ENCODE data around the gene SSBP4. TPM values are rescaled to one million over a fixed set of nuclear protein-coding genes. Genes with fewer than 3 reads are reported as not detected.
A peak's percentile ranks its signal among the peaks of the same experiment; 100 is the strongest.

SSBP4 gene
- total RNA-seq, 1 experiment from 2014 or later, result 46.2 TPM

DNA sequence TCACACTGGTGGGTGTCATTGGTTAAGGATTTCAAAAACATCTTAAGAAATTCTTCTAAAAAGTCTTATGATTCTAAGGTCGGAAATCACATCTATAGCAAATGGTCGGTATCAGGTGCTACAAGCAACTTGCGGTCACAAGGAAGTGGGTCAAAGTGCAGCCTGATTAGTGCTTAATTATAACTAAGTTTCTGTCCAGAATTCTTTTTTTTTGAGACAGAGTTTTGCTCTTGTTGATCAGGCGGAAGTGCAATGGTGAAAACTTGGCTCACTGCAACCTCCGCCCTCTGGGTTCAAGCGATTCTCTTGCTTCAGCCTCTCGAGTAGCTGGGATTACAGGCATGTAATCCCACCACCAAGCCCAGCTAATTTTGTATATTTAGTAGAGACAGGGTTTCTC, 34.4 kb upstream of the SSBP4 start:
- no peaks in the 10 kb centered on the region for H3K9me3 Mint-ChIP-seq (ENCODE audit: unreplicated experiment)
- no peaks in the 10 kb centered on the region for H3K9me3 ChIP-seq
- no peak for DNase-seq
- H3K4me3 Mint-ChIP-seq (ENCODE audit: unreplicated experiment), result no peak overlapping the region
- ChIA-PET CTCF (no interaction called here), POLR2A (no interaction called here)
- H3K4me1 Mint-ChIP-seq (ENCODE audit: low read depth, unreplicated experiment), result peaks cover 12% of the 10 kb centered on the region
- peaks cover 48% of the 10 kb centered on the region for H3K36me3 Mint-ChIP-seq (ENCODE audit: insufficient read depth, unreplicated experiment)
- intact Hi-C loops (cut with micrococcal nuclease; ENCODE audit: unreplicated experiment), result no loop called here
- H3K36me3 ChIP-seq (ENCODE audit: control insufficient read depth, insufficient read depth, low read length), result peaks cover 11% of the 10 kb centered on the region
- peaks cover 57% of the 10 kb centered on the region for H3K4me1 ChIP-seq
- TF ChIP-seq, protein P1, sequence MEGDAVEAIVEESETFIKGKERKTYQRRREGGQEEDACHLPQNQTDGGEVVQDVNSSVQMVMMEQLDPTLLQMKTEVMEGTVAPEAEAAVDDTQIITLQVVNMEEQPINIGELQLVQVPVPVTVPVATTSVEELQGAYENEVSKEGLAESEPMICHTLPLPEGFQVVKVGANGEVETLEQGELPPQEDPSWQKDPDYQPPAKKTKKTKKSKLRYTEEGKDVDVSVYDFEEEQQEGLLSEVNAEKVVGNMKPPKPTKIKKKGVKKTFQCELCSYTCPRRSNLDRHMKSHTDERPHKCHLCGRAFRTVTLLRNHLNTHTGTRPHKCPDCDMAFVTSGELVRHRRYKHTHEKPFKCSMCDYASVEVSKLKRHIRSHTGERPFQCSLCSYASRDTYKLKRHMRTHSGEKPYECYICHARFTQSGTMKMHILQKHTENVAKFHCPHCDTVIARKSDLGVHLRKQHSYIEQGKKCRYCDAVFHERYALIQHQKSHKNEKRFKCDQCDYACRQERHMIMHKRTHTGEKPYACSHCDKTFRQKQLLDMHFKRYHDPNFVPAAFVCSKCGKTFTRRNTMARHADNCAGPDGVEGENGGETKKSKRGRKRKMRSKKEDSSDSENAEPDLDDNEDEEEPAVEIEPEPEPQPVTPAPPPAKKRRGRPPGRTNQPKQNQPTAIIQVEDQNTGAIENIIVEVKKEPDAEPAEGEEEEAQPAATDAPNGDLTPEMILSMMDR (IDR thresholded peaks at IDR 0.05; ENCODE audit: insufficient read depth in 1 of 2, low read depth in 1 of 2, low read length in 1 of 2, severe bottlenecking in 1 of 2, unreplicated experiment in 1 of 2), result no peak
- no peaks in the 10 kb centered on the region for H3K27me3 ChIP-seq (replicated peaks; ENCODE audit: control insufficient read depth, insufficient read depth, low read length)
- no TSS peak for BruUV-seq (replicated peaks)
- H3K4me3 ChIP-seq (ENCODE audit: low read depth, low read length), result no peak overlapping the region
- H3K27ac Mint-ChIP-seq (ENCODE audit: unreplicated experiment), result peak overlapping the region; percentile 55
- H3K27me3 Mint-ChIP-seq (ENCODE audit: insufficient read depth, unreplicated experiment), result no peaks in the 10 kb centered on the region

DNA sequence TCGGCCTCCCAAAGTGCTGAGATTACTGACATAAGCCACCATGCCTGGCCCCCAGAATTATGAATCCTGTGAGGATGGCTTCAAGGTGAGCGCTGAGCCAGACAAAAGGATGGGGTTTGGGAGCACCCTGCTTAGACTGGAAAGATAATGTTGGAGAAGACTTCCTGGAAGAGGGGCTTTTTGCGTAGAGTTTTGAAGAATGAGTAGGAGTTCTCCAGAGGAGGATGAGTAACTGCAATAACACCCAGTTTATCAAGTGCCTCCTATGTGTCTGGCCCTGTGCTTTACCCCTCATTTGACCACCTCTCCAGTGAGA, 33.9 kb upstream of the SSBP4 start:
- no peaks in the 10 kb centered on the region for H3K27me3 ChIP-seq (replicated peaks; ENCODE audit: control insufficient read depth, insufficient read depth, low read length)
- intact Hi-C loops (cut with micrococcal nuclease; ENCODE audit: unreplicated experiment), result no loop called here
- no peaks in the 10 kb centered on the region for H3K9me3 ChIP-seq
- H3K4me3 ChIP-seq (ENCODE audit: low read depth, low read length), result no peak overlapping the region
- TSS peak; percentile 98 for BruUV-seq (replicated peaks)
- peak overlapping the region; percentile 92 for H3K27ac Mint-ChIP-seq (ENCODE audit: unreplicated experiment)
- H3K4me1 Mint-ChIP-seq (ENCODE audit: low read depth, unreplicated experiment), result peaks cover 10% of the 10 kb centered on the region
- no peaks in the 10 kb centered on the region for H3K27me3 Mint-ChIP-seq (ENCODE audit: insufficient read depth, unreplicated experiment)
- H3K9me3 Mint-ChIP-seq (ENCODE audit: unreplicated experiment), result no peaks in the 10 kb centered on the region
- POLR2A ChIA-PET, result interaction anchor here (0.6 to 1.8 kb wide), 15 partner anchors 10 to 192 kb away, joined by 3 to 16 read pairs (median 4); partner anchors contain the start of genes JUND, LSM4, MPV17L2 and SSBP4
- TF ChIP-seq, protein P1 (IDR thresholded peaks at IDR 0.05; ENCODE audit: insufficient read depth in 1 of 2, low read depth in 1 of 2, low read length in 1 of 2, severe bottlenecking in 1 of 2, unreplicated experiment in 1 of 2), result no peak
- peaks cover 54% of the 10 kb centered on the region for H3K36me3 Mint-ChIP-seq (ENCODE audit: insufficient read depth, unreplicated experiment)
- peak overlapping the region; percentile 85 for H3K4me3 Mint-ChIP-seq (ENCODE audit: unreplicated experiment)
- CTCF ChIA-PET, result interaction anchor here (0.5 to 2.1 kb wide), 18 partner anchors 8 to 192 kb away, joined by 3 to 10 read pairs (median 4); partner anchors contain the start of genes JUND, LRRC25, MPV17L2 and SSBP4
- peaks cover 11% of the 10 kb centered on the region for H3K36me3 ChIP-seq (ENCODE audit: control insufficient read depth, insufficient read depth, low read length)
- peaks cover 51% of the 10 kb centered on the region for H3K4me1 ChIP-seq
- DNase-seq, result no peak

DNA sequence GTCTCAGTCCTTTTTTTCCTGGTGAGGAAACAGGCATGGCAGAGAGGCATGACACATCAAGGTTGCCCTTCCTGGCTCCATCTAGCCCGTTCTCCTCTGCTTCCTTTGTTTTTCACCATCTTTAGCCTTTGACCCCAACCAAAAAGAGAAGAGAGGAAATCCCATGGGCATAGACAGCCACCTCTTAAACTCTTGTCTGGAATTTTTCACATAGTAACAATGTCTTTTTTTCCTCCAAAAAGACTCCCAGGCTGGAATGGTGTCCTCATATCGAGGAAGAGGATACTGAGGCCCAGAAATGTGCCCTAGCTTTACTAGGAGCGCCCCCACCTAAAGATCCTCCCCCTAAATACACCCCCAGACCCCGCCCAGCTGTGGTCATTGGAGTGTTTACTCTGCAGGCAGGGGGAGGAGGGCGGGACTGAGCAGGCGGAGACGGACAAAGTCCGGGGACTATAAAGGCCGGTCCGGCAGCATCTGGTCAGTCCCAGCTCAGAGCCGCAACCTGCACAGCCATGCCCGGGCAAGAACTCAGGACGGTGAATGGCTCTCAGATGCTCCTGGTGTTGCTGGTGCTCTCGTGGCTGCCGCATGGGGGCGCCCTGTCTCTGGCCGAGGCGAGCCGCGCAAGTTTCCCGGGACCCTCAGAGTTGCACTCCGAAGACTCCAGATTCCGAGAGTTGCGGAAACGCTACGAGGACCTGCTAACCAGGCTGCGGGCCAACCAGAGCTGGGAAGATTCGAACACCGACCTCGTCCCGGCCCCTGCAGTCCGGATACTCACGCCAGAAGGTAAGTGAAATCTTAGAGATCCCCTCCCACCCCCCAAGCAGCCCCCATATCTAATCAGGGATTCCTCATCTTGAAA, 33.3 kb upstream of the SSBP4 start, which contains the start of gene GDF15:
Gene GDF15, plus strand, starts transcription at position 484 of the 868 bp plus-strand sequence. Its CDS starts 32 bp downstream, at position 516.
- Mint-ChIP-seq H3K36me3 (ENCODE audit: insufficient read depth, unreplicated experiment) (peaks cover 60% of the 10 kb centered on the region), H3K27ac (ENCODE audit: unreplicated experiment) (peak within 1 kb of the TSS; percentile 92), H3K4me3 (ENCODE audit: unreplicated experiment) (peak within 1 kb of the TSS; percentile 85), H3K9me3 (ENCODE audit: unreplicated experiment) (no peaks in the 10 kb centered on the region), H3K27me3 (ENCODE audit: insufficient read depth, unreplicated experiment) (no peaks in the 10 kb centered on the region), H3K4me1 (ENCODE audit: low read depth, unreplicated experiment) (peaks cover 6% of the 10 kb centered on the region)
- Histone ChIP-seq H3K4me3 (ENCODE audit: low read depth, low read length) (peak within 1 kb of the TSS; percentile 76), H3K4me1 (peaks cover 45% of the 10 kb centered on the region), H3K27me3 (replicated peaks; ENCODE audit: control insufficient read depth, insufficient read depth, low read length) (no peaks in the 10 kb centered on the region), H3K36me3 (ENCODE audit: control insufficient read depth, insufficient read depth, low read length) (peaks cover 11% of the 10 kb centered on the region), H3K9me3 (no peaks in the 10 kb centered on the region)
- ChIA-PET CTCF (interaction anchor here (0.5 to 2.1 kb wide), 20 partner anchors 9 to 437 kb away, joined by 3 to 10 read pairs (median 4); partner anchors contain the start of genes JUND, LRRC25, MPV17L2 and SSBP4), POLR2A (interaction anchor here (0.6 to 1.8 kb wide), 15 partner anchors 10 to 193 kb away, joined by 3 to 16 read pairs (median 4); partner anchors contain the start of genes JUND, LSM4, MPV17L2 and SSBP4)
- intact Hi-C loops (cut with micrococcal nuclease; ENCODE audit: unreplicated experiment), result loop anchor here (2.0 kb wide), 1 partner anchor 15 kb away; no protein-coding TSS in a partner anchor
- TF ChIP-seq, protein P1 (IDR thresholded peaks at IDR 0.05; ENCODE audit: insufficient read depth in 1 of 2, low read depth in 1 of 2, low read length in 1 of 2, severe bottlenecking in 1 of 2, unreplicated experiment in 1 of 2), result peak; percentile 76 to 78
- peak; percentile 97 for DNase-seq
- no TSS peak for BruUV-seq (replicated peaks)

Measured in Caco-2 (cell line).